HCT116 (cell line): ENCODE results near the gene PSORS1C2. TPM values are rescaled to one million over a fixed set of nuclear protein-coding genes. Genes with fewer than 3 reads are reported as not detected.

Experiments
- ATAC-seq: fragments of 200-7000 bp; cut with Tn5 transposase; 2 replicates; pipeline ENCODE4 v1.9.1; 2020; ENCODE audit warnings: mild to moderate bottlenecking, moderate library complexity
- BruUV-seq: library from RNA; stranded (reverse); fragments of 400-500 nt; replicated peaks from 2 replicates; lab custom pipeline; 2021; lab: Mats Ljungman, UMichigan
- CTCF ChIA-PET: fragments of 300-600 bp; sonication (Branson Sonifier 250); formaldehyde crosslinking; loops from one replicate; lab custom pipeline; 2021; ENCODE audit warnings: antibody characterized with exemption; lab: Charles Lee
- POLR2A ChIA-PET: fragments of 300-600, 350-600 bp; sonication (Branson Sonifier 250); formaldehyde crosslinking; loops from one replicate; lab custom pipeline; 2021; ENCODE audit warnings: antibody characterized with exemption; lab: Charles Lee
- RAD21 ChIA-PET, 2 experiments: fragments of 300-600 bp; sonication (Branson Sonifier 250); formaldehyde crosslinking; loops; one replicate each; lab custom pipeline; 2023; ENCODE audit warnings: low total read pairs in 2 of 2; ENCODE audit not compliant: uncharacterized antibody in 2 of 2, unreplicated experiment in 2 of 2, low non-redundant PET in 1 of 2; lab: Charles Lee
- DNase-seq: peaks from one replicate; pipeline ENCODE4 v3.0.0-alpha.2; 2010; ENCODE audit warnings: low read depth, low spot score
- H2AFZ ChIP-seq: fragments of 200-600 bp; shearing (Covaris generic), sonication (generic); 2 replicates; pipeline ENCODE4 v1.6.1; 2017; ENCODE audit warnings: low read depth, mixed run types, mixed read lengths, antibody characterized with exemption, low read length; ENCODE audit not compliant: poor library complexity, severe bottlenecking
- H3K27ac ChIP-seq: 2 replicates; pipeline ENCODE4 v1.5.1; 2012; ENCODE audit warnings: low read depth, low read length
- H3K27me3 ChIP-seq: fragments of 200-600 bp; sonication (generic); 2 replicates; pipeline ENCODE4 v1.6.1; 2016; ENCODE audit warnings: mixed run types, low read length, mixed read lengths; ENCODE audit not compliant: insufficient read depth
- H3K36me3 ChIP-seq, 2 experiments: fragments of 200-500 bp in 1 of 2; fragments of 200-600 bp in 1 of 2; sonication (Bioruptor generic) in 1 of 2; sonication (generic) in 1 of 2; 2 replicates each; pipeline versions ENCODE4 v1.5.1 to v1.6.1; 2014 to 2016; ENCODE audit warnings: low read length in 2 of 2, inconsistent platforms in 1 of 2, mixed read lengths in 1 of 2, mixed run types in 1 of 2; ENCODE audit not compliant: insufficient read depth in 2 of 2, control insufficient read depth in 1 of 2
- H3K4me1 ChIP-seq, 2 experiments: fragments of 200-600 bp in 1 of 2; sonication (generic) in 1 of 2; 2 replicates each; pipeline versions ENCODE4 v1.5.1 to v1.6.1; 2012 to 2017; ENCODE audit warnings: low read length in 2 of 2, inconsistent platforms in 1 of 2, mild to moderate bottlenecking in 1 of 2, mixed read lengths in 1 of 2, mixed run types in 1 of 2, moderate library complexity in 1 of 2; ENCODE audit not compliant: insufficient read depth in 2 of 2, control insufficient read depth in 1 of 2
- H3K4me2 ChIP-seq: fragments of 200-600 bp; sonication (generic); 2 replicates; pipeline ENCODE4 v1.6.1; 2017; ENCODE audit warnings: mixed run types, low read length, mixed read lengths
- H3K4me3 ChIP-seq, 2 experiments: fragments of 200-600 bp in 1 of 2; sonication (generic) in 1 of 2; replicated peaks in 1 of 2; 2 replicates each; pipeline ENCODE4 v1.5.1; 2011 to 2016; ENCODE audit warnings: low read length in 2 of 2, control low read depth in 1 of 2, low read depth in 1 of 2, mild to moderate bottlenecking in 1 of 2, mixed read lengths in 1 of 2, mixed run types in 1 of 2
- H3K79me2 ChIP-seq: fragments of 200-600 bp; sonication (generic); 2 replicates; pipeline ENCODE4 v1.6.1; 2017; ENCODE audit warnings: mild to moderate bottlenecking, mixed run types, low read length, moderate library complexity, mixed read lengths; ENCODE audit not compliant: insufficient read depth
- H3K9ac ChIP-seq: fragments of 200-600 bp; sonication (generic); 2 replicates; pipeline ENCODE4 v1.6.1; 2016; ENCODE audit warnings: low read length, mixed read lengths
- H3K9me2 ChIP-seq: fragments of 200-600 bp; sonication (generic), shearing (Covaris generic); 2 replicates; pipeline ENCODE4 v1.6.1; 2017; ENCODE audit warnings: mixed run types, mild to moderate bottlenecking, moderate library complexity; ENCODE audit not compliant: insufficient read depth
- H3K9me3 ChIP-seq, 2 experiments: fragments of 200-500 bp in 1 of 2; fragments of 200-600 bp in 1 of 2; sonication (Bioruptor generic) in 1 of 2; sonication (generic) in 1 of 2; 2 replicates each; pipeline ENCODE4 v1.6.1; 2014 to 2017; ENCODE audit warnings: low read length in 2 of 2, mixed read lengths in 2 of 2, inconsistent platforms in 1 of 2, low read depth in 1 of 2, mild to moderate bottlenecking in 1 of 2, mixed run types in 1 of 2, moderate library complexity in 1 of 2; ENCODE audit not compliant: control insufficient read depth in 1 of 2, insufficient read depth in 1 of 2
- H4K20me1 ChIP-seq: fragments of 200-600 bp; sonication (generic), shearing (Covaris generic); 2 replicates; pipeline ENCODE4 v1.6.1; 2017; ENCODE audit warnings: mixed run types, mild to moderate bottlenecking, moderate library complexity; ENCODE audit not compliant: insufficient read depth
- ATF3 ChIP-seq: IDR thresholded peaks from 2 replicates; pipeline ENCODE4 v1.6.1; 2012
- CTCF ChIP-seq, 3 experiments: fragments of 200-600 bp in 1 of 3; sonication (generic) in 1 of 3; IDR thresholded peaks in 2 of 3; conservative IDR thresholded peaks in 1 of 3; 2 replicates each; pipeline ENCODE4 v1.5.1; 2012 to 2017; ENCODE audit warnings: low read depth in 2 of 3, low read length in 2 of 3, antibody characterized with exemption in 1 of 3, borderline replicate concordance in 1 of 3, control low read depth in 1 of 3, mild to moderate bottlenecking in 1 of 3, mixed read lengths in 1 of 3, mixed run types in 1 of 3, moderate library complexity in 1 of 3; ENCODE audit not compliant: insufficient read depth in 1 of 3
- EGR1 ChIP-seq: IDR thresholded peaks from 2 replicates; pipeline ENCODE4 v1.6.1; 2012; ENCODE audit warnings: low read depth
- ELF1 ChIP-seq: IDR thresholded peaks from 2 replicates; pipeline ENCODE4 v1.6.1; 2012; ENCODE audit warnings: low read depth, borderline replicate concordance
- EZH2 ChIP-seq: fragments of 200-600 bp; sonication (generic); IDR thresholded peaks from 2 replicates; pipeline ENCODE4 v1.6.1; 2017; ENCODE audit warnings: antibody characterized with exemption, mixed run types
- FOSL1 ChIP-seq: IDR thresholded peaks from 2 replicates; pipeline ENCODE4 v1.6.1; 2012; ENCODE audit warnings: low read depth
- MAX ChIP-seq: IDR thresholded peaks from 2 replicates; pipeline ENCODE4 v1.6.1; 2012
- POLR2A ChIP-seq: IDR thresholded peaks from 2 replicates; pipeline ENCODE4 v1.7.0; 2011; ENCODE audit warnings: borderline replicate concordance; ENCODE audit not compliant: insufficient read depth, insufficient read length; ENCODE audit errors: extremely low read depth
- POLR2AphosphoS5 ChIP-seq: IDR thresholded peaks from 2 replicates; pipeline ENCODE4 v1.6.1; 2011; ENCODE audit warnings: mild to moderate bottlenecking, low read depth, low read length, moderate library complexity
- RAD21 ChIP-seq: IDR thresholded peaks from 2 replicates; pipeline ENCODE4 v1.6.1; 2012; ENCODE audit warnings: low read depth, mild to moderate bottlenecking
- SIN3A ChIP-seq: IDR thresholded peaks from 2 replicates; pipeline ENCODE4 v1.6.1; 2012; ENCODE audit warnings: low read depth
- SRF ChIP-seq: IDR thresholded peaks from 2 replicates; pipeline ENCODE4 v1.6.1; 2012; ENCODE audit warnings: low read depth
- ZNF274 ChIP-seq: fragments of 200-500 bp; sonication (Bioruptor generic); IDR thresholded peaks from 2 replicates; pipeline ENCODE4 v1.6.1; 2014; ENCODE audit warnings: mild to moderate bottlenecking, low read depth, low read length, inconsistent platforms
- intact Hi-C: fragments of 100-400 bp; cut with micrococcal nuclease; formaldehyde crosslinking; loops from 2 replicates; pipeline ENCODE4 v1.10.0; 2022
- total RNA-seq: library from RNA; stranded (reverse); gene quantifications from one replicate; pipeline ENCODE4 v1.2.1, GENCODE V29; 2021; ENCODE audit not compliant: unreplicated experiment

PSORS1C2 gene
- total RNA-seq, 1 experiment from 2014 or later: not detected

- ChIA-PET CTCF (interaction anchor here (0.7 to 2.6 kb wide), 4 partner anchors 11 to 64 kb away, joined by 3 to 12 read pairs (median 6); partner anchors contain the start of gene PSORS1C1), POLR2A (no interaction called here), RAD21 (no interaction called here)
- no peaks in the 10 kb centered on the region for H3K9me2 ChIP-seq
- no peak overlapping the region for H3K9ac ChIP-seq
- H3K36me3 ChIP-seq: no peaks in the 10 kb centered on the region
- BruUV-seq: no TSS peak
- ATAC-seq (no peak), DNase-seq (no peak)
- peaks cover 18 to 31% of the 10 kb centered on the region in 2 experiments for H3K4me1 ChIP-seq
- no peaks in the 10 kb centered on the region for H4K20me1 ChIP-seq
- no peaks in the 10 kb centered on the region for H3K79me2 ChIP-seq
- H3K9me3 ChIP-seq: no peaks in the 10 kb centered on the region
- H2AFZ ChIP-seq: no peak overlapping the region
- no peaks in the 10 kb centered on the region for H3K27me3 ChIP-seq
- H3K27ac ChIP-seq: no peak overlapping the region
- no peak overlapping the region for H3K4me3 ChIP-seq
- no peak for TF ChIP-seq EGR1
- no peak for TF ChIP-seq ELF1
- TF ChIP-seq SRF: no peak
- TF ChIP-seq EZH2: no peak
- TF ChIP-seq CTCF (IDR thresholded peaks at IDR 0.05 in 2 of 3, conservative IDR thresholded peaks at IDR 0.05 in 1 of 3; ENCODE audit: borderline replicate concordance in 1 of 3, insufficient read depth in 1 of 3, low read depth in 2 of 3, low read length in 2 of 3): no peak
- no peak for TF ChIP-seq MAX
- no peak for TF ChIP-seq FOSL1
- TF ChIP-seq POLR2A: no peak
- no peak for TF ChIP-seq POLR2AphosphoS5
- no peak for TF ChIP-seq RAD21
- TF ChIP-seq SIN3A: no peak
- TF ChIP-seq ATF3: no peak
- TF ChIP-seq ZNF274: no peak
- H3K4me2 ChIP-seq: no peak overlapping the region
- intact Hi-C loops: no loop called here
Observed at GRCh38 chr6:31129130-31129529, 9.7 kb downstream of the PSORS1C2 start.
